SH-SY5Y (cell line): ENCODE results near the gene GZF1.

Experiments used
- GATA2 ChIP-seq: IDR thresholded peaks from 2 replicates; pipeline ENCODE4 v1.6.1; 2011; ENCODE audit warnings: mild to moderate bottlenecking, low read depth, low read length
- GATA3 ChIP-seq: IDR thresholded peaks from 2 replicates; pipeline ENCODE4 v1.6.1; 2011; ENCODE audit warnings: low read depth, mild to moderate bottlenecking, low read length, moderate library complexity

- TF ChIP-seq GATA2 = no peak
- no peak for TF ChIP-seq GATA3
Measured at GRCh38 chr20:23340524-23340923, 21.5 kb upstream of the GZF1 start.
